H1 (cell line): Measurements from ENCODE around the gene UBC. TPM values are rescaled to one million over a fixed set of nuclear protein-coding genes. Genes with fewer than 3 reads are reported as not detected.

Experiments used
- RNF2 ChIP-seq: fragments of 200-900, 300-1000 bp; sonication (generic); IDR thresholded peaks from 2 replicates; pipeline ENCODE4 v1.7.1; 2016; ENCODE audit warnings: borderline replicate concordance, low read depth, mild to moderate bottlenecking, antibody characterized with exemption, low read length; ENCODE audit not compliant: poor library complexity, severe bottlenecking; ENCODE audit errors: missing control alignments
- polyA plus RNA-seq, 7 experiments: library from polyadenylated mRNA; depleted of rRNA in 3 of 7; stranded (reverse) in 5 of 7; unstranded in 2 of 7; fragments of >200 nt in 5 of 7; fragments of 200-250 nt in 2 of 7; gene quantifications; 1 replicate in 5 of 7; 2 replicates in 1 of 7; 4 replicates in 1 of 7; pipeline versions ENCODE4 v1.2.1 to v1.2.3, GENCODE V29; 2011 to 2013; ENCODE audit warnings: missing spikeins in 2 of 7, mixed read lengths in 2 of 7
- total RNA-seq: library from RNA; stranded (reverse); fragmentation: NEBNext Ultra II Directional; extraction: Animal tissue kit (Norgen Biotek cat#: 25700); gene quantifications from 2 replicates; pipeline ENCODE4 v1.2.1, GENCODE V29; 2021

UBC gene
- total and polyA plus RNA-seq, 2 of the 8 experiments (the other 6 are each of a cell fraction or from before 2014, with no cell fraction given) = 559 to 749 TPM

- no peak for TF ChIP-seq RNF2
- TF ChIP-seq, all 59 proteins: peak for 0
Observed at GRCh38 chr12:124866883-124867400, 47.5 kb downstream of the UBC start (continued).
